ENCODE data around the gene ITGAX.

GRCh38 chr16:31423801-31424200 is 68.8 kb downstream of the ITGAX start:
- no peak for TF ChIP-seq CTCF (IDR thresholded peaks at IDR 0.05)
- no peak for TF ChIP-seq EZH2 (IDR thresholded peaks at IDR 0.05; ENCODE audit: borderline replicate concordance, insufficient read depth, low read depth, low read length, poor library complexity, severe bottlenecking)
